GM21526 (cell line): ENCODE data around the gene SVIL.

Experiments used
- ATAC-seq: cut with Tn5 transposase; IDR thresholded peaks from one replicate; pipeline ENCODE4 v1.9.1; 2021; ENCODE audit warnings: moderate library complexity; ENCODE audit not compliant: unreplicated experiment, low FRiP score

The SVIL gene

DNA sequence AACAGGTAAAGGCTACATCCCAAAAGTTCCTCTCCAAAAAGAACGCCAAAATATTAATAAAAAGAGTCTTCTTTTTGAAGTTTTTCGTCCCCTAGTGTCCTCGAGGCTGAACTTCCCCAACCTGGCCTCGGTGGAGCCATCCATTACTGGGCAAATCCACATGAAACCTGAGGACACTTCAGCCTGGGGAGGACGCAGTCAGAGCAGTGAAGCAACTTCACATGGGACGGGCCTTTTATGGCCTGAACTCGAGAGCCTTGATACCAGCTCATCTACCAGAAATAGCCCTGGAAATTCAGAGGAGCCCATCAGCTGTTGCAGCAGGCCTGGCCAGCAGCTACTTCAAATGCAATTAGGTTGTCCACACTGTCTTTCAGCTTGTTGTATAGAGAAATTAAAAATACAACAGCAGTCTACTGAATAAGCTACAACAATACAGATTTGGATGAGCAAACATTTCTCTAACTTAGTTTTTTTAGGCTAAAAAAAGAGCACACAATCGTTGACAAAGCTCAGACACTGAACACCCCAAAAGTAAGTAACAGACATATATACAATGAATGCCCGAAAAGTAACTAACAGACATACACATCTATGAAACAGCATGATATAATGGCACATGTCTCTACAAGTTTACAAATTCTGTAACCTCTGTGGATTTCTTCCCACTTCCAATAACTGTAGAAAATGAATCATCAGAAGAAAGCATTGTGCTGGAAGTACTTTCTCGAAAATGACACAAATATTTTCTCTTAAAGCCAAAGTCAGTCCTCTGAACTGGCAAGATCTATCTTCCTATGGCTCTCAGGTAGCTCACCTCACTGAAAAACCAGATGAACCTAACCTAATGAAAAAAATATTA lies at the start of gene SVIL:
TSS of gene SVIL (minus strand) at position 208 of the 862 bp plus-strand sequence. CDS start 79,913 bp downstream, outside the sequence.
- no peak for ATAC-seq

GRCh38 chr10:29681676-29682448 lies 47.1 kb upstream of the SVIL start:
- ATAC-seq = no peak

GRCh38 chr10:29680091-29680490 lies 45.3 kb upstream of the SVIL start:
- no peak for ATAC-seq

- ATAC-seq = no peak
These were observed 42.0 kb upstream of the SVIL start for GRCh38 chr10:29676732-29677131.

DNA sequence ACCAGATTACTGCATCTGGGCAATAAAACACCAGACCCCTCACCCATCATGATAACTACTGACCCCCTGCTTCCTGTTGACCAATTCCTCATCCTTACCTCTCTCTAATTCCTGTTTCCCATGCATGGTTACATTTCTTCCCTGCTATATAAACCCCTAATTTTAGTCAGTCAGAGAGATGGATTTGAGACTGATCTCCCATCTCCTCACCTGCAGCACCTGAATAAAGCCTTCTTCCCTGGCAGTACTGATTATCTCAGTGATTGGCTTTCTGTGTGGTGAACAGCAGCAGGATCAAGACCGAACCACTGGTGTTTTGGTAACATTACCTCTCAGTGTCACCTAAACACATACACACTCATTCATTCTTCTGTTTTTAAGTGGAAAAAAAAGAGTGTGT lies 41.2 kb upstream of the SVIL start:
- ATAC-seq = no peak

DNA sequence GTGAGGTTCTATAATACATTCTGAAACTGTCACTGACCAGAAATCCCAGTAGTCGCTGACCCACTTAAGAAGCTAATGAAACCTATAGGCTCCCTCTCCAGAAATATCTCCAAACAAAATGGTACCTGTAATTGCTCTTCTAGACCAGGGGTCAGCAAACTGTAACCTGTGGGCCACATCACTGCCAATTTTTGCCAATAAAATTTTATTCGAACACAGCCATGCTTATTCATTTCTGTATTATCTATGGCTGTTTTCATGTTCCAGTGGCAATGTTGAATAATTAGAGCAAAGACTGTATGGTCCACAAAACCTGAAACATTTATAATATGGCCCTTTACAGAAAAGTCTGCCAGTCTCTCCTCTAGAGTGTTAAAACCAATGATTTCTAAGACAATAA lies 37.2 kb upstream of the SVIL start:
- ATAC-seq = no peak

DNA sequence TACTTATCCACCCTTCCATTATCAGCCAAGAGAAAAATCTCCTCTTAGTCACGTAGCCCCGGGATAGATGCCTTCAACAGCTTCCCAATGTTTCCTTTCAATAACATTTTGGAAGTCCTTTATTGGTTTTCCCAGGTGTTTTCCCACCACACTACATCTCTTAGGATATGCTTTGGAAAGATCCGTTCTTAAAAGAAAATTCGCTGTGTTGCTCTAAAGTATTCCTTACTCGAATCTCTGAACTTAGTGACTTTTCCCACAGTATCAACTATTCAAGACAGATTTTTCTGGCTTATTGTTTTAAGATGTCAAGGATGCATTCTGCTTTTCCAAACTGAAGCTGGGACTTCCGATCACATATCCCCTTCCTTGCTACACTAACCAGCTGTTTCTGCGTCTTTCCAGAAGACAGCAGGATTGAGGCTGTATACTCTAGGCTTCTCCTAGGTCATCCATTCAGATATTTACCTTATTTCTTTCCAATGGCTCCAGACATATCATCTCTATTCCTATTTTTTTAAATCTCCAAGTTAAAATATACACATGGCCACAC lies 36.5 kb upstream of the SVIL start:
- ATAC-seq = no peak

- no peak for ATAC-seq
These were observed 36.0 kb upstream of the SVIL start for GRCh38 chr10:29670761-29671160.

DNA sequence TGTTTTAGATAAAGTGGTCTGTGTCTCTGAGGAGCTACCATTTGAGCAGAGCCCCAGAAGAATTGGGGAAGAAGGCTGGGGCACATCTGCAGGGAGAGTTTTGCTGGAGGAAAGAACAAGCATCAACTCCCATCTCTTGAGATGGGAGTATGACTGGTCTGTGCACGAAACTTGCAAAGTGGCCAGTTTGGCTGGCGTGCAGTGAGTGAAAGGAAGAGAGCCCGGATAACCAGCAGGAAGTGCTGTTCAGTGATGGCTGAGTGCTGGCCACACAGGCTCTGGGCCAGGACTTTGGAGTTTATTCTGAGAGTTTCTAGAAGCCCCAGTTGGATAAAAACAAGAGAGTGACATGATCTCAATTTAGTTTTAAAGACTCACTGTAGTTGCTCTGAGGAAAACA lies 34.4 kb upstream of the SVIL start:
- ATAC-seq = no peak

- no peak for ATAC-seq
These were observed 33.9 kb upstream of the SVIL start for GRCh38 chr10:29668628-29669027.

DNA sequence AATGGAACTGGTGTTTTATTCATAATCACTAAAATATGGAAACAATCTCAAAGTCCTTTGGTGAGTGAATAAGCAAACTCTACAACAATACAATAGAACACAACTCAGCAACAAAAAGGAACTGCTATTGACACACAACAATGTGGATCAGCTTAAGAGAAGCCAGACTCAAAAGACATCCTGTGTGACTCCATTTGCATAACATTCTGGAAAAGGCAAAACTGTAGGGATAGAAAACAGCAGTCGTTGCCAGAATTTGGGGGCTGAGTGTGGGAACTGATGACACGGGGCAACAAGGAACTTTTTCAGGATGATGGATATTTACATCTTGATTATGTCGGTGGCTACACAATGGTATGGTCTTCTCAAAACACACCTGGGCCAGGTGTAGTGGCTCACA lies 32.4 kb upstream of the SVIL start:
- ATAC-seq = no peak

- ATAC-seq = no peak
These were observed 31.4 kb upstream of the SVIL start for GRCh38 chr10:29666201-29666600.

DNA sequence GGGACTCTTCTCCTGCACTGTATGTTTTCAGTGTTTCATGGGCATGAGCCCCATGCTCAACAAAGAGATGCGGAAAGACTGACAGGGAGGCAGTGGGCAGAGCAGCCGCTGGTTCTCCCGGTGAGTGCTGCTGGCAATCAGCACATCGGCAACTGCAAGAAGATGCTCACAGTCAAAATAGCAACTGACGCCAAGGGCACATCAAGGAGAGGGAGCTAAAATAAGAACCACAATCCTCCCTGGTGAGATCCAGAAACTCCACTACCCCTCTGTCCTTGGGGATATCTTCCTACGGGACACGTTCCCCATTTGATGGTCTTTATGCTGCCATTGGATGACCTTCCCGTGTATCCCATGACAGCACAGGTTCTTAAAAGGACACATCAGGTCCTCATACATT lies 28.9 kb upstream of the SVIL start:
- ATAC-seq = no peak

GRCh38 chr10:29658984-29659965 lies 24.5 kb upstream of the SVIL start:
- peak; percentile 87 for ATAC-seq

DNA sequence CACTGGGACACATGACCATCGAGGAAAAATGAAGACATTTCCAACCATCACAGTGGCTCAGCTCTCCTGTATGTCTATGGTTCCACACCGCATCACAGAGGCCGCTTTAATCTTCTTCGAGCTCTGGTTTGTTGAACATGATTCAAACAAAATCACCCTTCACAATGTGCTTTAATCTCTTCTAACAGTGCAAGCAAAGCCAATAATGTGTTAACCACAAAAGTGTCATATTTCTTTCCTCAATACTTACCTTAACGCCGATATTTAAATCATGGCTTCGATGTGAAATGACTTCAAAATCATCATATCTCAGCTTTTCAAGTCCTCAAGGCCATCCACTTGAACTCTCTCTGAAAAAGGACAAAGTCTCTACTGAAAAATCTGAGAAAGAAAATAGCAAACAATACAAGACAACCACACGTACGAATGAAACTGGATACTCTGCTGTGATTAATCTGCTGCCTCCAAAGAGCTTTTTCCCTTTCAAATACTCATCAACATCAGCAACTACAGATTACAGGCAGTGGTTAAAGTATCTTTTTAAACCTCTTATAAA lies 23.0 kb upstream of the SVIL start:
- no peak for ATAC-seq

DNA sequence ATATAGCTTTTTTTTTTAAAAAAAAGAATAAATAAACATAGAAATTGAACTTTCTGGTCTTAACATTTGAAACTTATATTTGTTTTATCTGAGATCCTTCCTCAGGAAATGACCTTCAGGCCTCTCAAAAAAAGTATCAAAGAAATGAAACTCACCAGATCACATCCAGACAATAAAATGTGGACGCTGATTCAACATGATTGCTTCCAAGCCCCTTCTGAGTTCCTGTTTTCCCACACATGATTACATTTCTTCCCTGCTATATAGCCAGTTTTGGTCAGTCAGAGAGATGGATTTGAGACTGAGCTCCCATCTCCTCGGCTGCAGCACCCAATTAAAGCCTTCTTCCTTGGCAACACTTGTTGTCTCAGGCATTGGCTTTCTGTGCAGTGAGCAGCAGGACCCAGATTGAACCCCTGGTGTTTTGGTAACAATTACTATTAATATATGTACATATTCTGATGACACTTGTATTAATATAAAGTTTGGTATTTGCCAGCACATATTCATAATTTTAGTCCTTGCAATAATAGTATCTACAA lies 21.8 kb upstream of the SVIL start:
- no peak for ATAC-seq

- no peak for ATAC-seq
These were observed 17.4 kb upstream of the SVIL start for GRCh38 chr10:29652192-29652591.

DNA sequence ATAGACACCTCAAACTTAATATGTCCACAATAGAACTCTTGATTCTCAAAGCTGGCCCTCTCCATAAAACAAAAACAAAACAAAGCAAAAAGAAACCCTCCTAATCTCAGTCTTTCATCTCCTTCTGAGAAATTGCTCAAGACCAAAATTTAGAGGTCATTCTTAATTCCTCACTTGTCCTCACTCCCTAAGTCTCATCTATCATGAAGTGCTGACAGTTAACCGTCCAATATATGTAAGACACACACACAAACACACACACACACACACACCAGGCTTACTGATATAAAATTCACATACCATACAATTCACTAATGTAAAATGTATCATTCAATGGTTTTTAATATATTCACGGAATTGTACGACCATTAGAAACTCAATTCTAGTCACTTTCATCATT lies 17.0 kb upstream of the SVIL start:
- no peak for ATAC-seq

DNA sequence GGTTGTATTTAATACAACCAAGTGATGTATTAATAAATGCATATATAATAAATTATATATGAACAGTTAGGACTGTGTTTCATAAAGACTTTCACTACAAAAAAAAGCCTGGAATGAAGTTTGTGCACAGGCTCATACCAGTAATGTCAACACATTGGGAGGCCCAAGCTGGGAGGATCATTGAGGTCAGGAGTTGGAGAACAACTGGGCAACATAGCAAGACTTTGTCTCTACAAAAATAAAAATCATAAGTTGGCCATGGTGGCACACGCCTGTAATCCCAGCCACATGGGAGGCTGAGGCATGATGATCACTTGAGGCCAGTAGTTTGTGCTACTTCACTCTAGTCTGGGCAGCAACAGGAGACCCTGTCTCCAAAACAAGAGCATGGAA lies 15.8 kb upstream of the SVIL start:
- no peak for ATAC-seq
